ENCODE measurements around the gene CYP27B1.
A peak's percentile ranks its signal among the peaks of the same experiment; 100 is the strongest.

The CYP27B1 gene

DNA sequence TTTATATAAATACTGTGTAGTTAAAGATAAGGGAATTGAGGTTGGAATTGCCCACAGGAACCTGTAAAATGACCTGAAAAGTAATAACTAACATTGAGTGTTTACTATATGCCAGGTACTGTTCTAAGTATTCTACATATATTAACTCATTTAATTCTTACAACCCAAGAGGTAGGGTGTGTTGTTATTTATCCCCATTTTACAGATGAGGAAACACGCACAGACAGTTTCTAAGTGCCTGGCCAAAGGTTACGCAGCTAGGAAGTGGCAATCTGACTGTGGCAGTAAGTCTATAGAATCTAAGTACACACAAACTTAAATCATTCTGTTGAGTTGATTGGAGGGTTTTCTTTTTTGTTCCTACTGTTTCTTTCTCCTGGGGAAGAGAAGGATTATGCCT, 23.1 kb downstream of the CYP27B1 start:
- peak overlapping the region; percentile 82 for H3K4me3 ChIP-seq (ENCODE audit: low read length)
- H3K27me3 ChIP-seq (replicated peaks; ENCODE audit: insufficient read depth, low read length) = no peaks in the 10 kb centered on the region
- H3K27ac ChIP-seq (ENCODE audit: low read length) = peak overlapping the region; percentile 75; the same call in 1 of the 2 replicates
- peak overlapping the region; percentile 87; the same call in 1 of the 2 replicates for H3K9ac ChIP-seq (ENCODE audit: low read length)
- H3K9me2 ChIP-seq (replicated peaks; ENCODE audit: insufficient read depth, low read length) = no peaks in the 10 kb centered on the region
- peak overlapping the region; percentile 56 for H2AFZ ChIP-seq (ENCODE audit: low read length)
- TF ChIP-seq EZH2phosphoT487 (IDR thresholded peaks at IDR 0.05; ENCODE audit: low read length) (no peak), EZH2 (optimal IDR thresholded peaks at IDR 0.05; ENCODE audit: low read depth, low read length) (no peak)
- TF ChIP-seq, protein P1, sequence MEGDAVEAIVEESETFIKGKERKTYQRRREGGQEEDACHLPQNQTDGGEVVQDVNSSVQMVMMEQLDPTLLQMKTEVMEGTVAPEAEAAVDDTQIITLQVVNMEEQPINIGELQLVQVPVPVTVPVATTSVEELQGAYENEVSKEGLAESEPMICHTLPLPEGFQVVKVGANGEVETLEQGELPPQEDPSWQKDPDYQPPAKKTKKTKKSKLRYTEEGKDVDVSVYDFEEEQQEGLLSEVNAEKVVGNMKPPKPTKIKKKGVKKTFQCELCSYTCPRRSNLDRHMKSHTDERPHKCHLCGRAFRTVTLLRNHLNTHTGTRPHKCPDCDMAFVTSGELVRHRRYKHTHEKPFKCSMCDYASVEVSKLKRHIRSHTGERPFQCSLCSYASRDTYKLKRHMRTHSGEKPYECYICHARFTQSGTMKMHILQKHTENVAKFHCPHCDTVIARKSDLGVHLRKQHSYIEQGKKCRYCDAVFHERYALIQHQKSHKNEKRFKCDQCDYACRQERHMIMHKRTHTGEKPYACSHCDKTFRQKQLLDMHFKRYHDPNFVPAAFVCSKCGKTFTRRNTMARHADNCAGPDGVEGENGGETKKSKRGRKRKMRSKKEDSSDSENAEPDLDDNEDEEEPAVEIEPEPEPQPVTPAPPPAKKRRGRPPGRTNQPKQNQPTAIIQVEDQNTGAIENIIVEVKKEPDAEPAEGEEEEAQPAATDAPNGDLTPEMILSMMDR (IDR thresholded peaks at IDR 0.05; ENCODE audit: low read length) = no peak
- no peaks in the 10 kb centered on the region for H3K9me3 ChIP-seq (replicated peaks; ENCODE audit: insufficient read depth, low read length)
- no peak for DNase-seq
- peaks cover 28% of the 10 kb centered on the region for H3K4me1 ChIP-seq (ENCODE audit: low read length)
- 0 out of 2 replicates have a peak, but pooled peaks cover 3% of the 10 kb centered on the region for H3K36me3 ChIP-seq (replicated peaks; ENCODE audit: insufficient read depth, low read length)
- no peaks in the 10 kb centered on the region; the same call in 1 of the 2 replicates for H4K20me1 ChIP-seq (ENCODE audit: insufficient read depth, low read length)
- peaks cover 42% of the 10 kb centered on the region for H3F3A ChIP-seq (ENCODE audit: insufficient read depth, low read length)
- H3K4me2 ChIP-seq (ENCODE audit: low read depth, low read length) = peak overlapping the region; percentile 34
- H3K79me2 ChIP-seq (ENCODE audit: low read length) = peaks cover 43% of the 10 kb centered on the region

DNA sequence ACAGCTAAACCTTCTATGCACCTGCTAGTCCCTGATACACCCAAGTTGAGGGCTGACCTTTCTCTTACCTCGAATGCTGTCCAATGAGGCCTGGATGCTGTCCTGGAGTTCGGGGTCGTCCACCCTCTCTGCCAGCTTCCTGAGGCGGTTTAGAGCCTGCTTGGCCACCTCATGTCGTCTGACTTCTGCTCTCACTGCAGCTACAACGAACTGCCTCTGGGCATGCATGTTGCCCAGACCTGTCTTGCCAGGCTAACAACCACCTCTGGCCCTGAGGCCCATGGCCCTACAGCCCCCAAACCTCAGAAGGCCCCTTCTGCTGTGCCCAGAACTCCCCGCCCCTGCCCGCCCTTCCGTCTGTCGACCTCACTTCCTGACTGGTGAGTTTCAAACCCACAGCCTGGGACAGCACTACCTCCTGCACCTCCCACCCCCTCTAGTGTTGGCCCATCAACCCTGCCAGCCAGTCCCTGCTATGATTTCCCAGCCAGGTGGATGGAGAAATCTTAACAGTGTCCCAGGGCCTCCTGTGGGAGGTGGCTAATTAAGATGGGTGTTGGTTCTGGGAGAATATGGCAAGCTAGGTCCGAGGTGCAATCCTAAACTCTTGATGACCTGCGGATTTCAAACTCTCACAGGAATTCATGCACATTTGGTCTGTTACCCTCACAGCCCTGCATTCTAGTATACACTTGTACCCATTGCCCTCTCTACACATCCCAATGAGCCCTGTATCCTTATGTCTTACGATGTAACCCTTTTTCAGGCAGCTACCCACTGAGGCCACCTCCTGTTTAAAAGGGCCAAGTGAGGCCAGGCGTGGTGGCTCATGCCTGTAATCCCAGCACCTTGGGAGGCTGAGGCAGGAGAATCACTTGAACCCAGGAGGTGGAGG, 24.8 kb downstream of the CYP27B1 start:
- Histone ChIP-seq H3K9me2 (replicated peaks; ENCODE audit: insufficient read depth, low read length) (no peaks in the 10 kb centered on the region), H3K36me3 (replicated peaks; ENCODE audit: insufficient read depth, low read length) (0 out of 2 replicates have a peak, but pooled peaks cover 2% of the 10 kb centered on the region), H3K27me3 (replicated peaks; ENCODE audit: insufficient read depth, low read length) (no peaks in the 10 kb centered on the region), H3K27ac (ENCODE audit: low read length) (peak overlapping the region; percentile 46; the same call in 1 of the 2 replicates), H3K79me2 (ENCODE audit: low read length) (peaks cover 42% of the 10 kb centered on the region), H3F3A (ENCODE audit: insufficient read depth, low read length) (peaks cover 32% of the 10 kb centered on the region), H4K20me1 (ENCODE audit: insufficient read depth, low read length) (no peaks in the 10 kb centered on the region; the same call in 1 of the 2 replicates), H3K4me2 (ENCODE audit: low read depth, low read length) (peak overlapping the region; percentile 72), H3K4me1 (ENCODE audit: low read length) (peaks cover 28% of the 10 kb centered on the region), H3K4me3 (ENCODE audit: low read length) (peak overlapping the region; percentile 80), H3K9me3 (replicated peaks; ENCODE audit: insufficient read depth, low read length) (no peaks in the 10 kb centered on the region), H2AFZ (ENCODE audit: low read length) (peak overlapping the region; percentile 73), H3K9ac (ENCODE audit: low read length) (peak overlapping the region; percentile 76)
- peak; percentile 82 for DNase-seq
- no peak for TF ChIP-seq EZH2phosphoT487 (IDR thresholded peaks at IDR 0.05; ENCODE audit: low read length)
- no peak for TF ChIP-seq EZH2 (optimal IDR thresholded peaks at IDR 0.05; ENCODE audit: low read depth, low read length)
- TF ChIP-seq, protein P1 (IDR thresholded peaks at IDR 0.05; ENCODE audit: low read length) = peak; percentile 70

DNA sequence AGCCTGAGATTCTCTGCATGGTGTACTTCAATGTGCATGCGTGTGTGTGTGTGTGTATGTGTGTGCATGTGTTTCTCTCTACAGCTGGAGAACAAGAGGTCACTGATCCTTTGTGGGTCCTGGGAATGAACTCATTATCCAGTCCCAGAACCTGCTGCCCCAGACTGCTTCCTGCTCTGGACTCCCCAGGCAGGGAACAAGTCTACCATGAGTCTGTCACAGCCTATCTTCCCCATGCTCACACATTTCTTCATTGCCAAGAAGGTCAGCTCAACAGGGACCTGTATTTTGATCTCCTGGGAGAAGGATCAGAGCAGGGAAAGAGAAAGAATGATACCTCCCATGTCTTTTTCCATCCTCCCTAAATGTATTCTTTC, 25.5 kb downstream of the CYP27B1 start:
- Histone ChIP-seq H3K4me2 (ENCODE audit: low read depth, low read length) (peak overlapping the region; percentile 72), H3K4me1 (ENCODE audit: low read length) (peaks cover 28% of the 10 kb centered on the region), H3K27me3 (replicated peaks; ENCODE audit: insufficient read depth, low read length) (no peaks in the 10 kb centered on the region), H3K9me2 (replicated peaks; ENCODE audit: insufficient read depth, low read length) (no peaks in the 10 kb centered on the region), H3K27ac (ENCODE audit: low read length) (peak overlapping the region; percentile 46; the same call in 1 of the 2 replicates), H2AFZ (ENCODE audit: low read length) (0 out of 2 replicates have a peak overlapping the region, but pooled peaks have one; percentile 49), H3F3A (ENCODE audit: insufficient read depth, low read length) (peaks cover 25% of the 10 kb centered on the region), H3K9me3 (replicated peaks; ENCODE audit: insufficient read depth, low read length) (no peaks in the 10 kb centered on the region), H3K9ac (ENCODE audit: low read length) (peak overlapping the region; percentile 76), H4K20me1 (ENCODE audit: insufficient read depth, low read length) (no peaks in the 10 kb centered on the region; the same call in 1 of the 2 replicates), H3K4me3 (ENCODE audit: low read length) (peak overlapping the region; percentile 80), H3K36me3 (replicated peaks; ENCODE audit: insufficient read depth, low read length) (no peaks in the 10 kb centered on the region), H3K79me2 (ENCODE audit: low read length) (peaks cover 45% of the 10 kb centered on the region)
- DNase-seq = no peak
- TF ChIP-seq EZH2phosphoT487 (IDR thresholded peaks at IDR 0.05; ENCODE audit: low read length) (no peak), EZH2 (optimal IDR thresholded peaks at IDR 0.05; ENCODE audit: low read depth, low read length) (no peak)
- TF ChIP-seq, protein P1 (IDR thresholded peaks at IDR 0.05; ENCODE audit: low read length) = no peak
